ENCODE data around the gene PPARD. TPM values are rescaled to one million over a fixed set of nuclear protein-coding genes. Genes with fewer than 3 reads are reported as not detected.

Gene PPARD
- total and polyA plus RNA-seq, 2 experiments from 2014 or later = 15.9 to 21.7 TPM

DNA sequence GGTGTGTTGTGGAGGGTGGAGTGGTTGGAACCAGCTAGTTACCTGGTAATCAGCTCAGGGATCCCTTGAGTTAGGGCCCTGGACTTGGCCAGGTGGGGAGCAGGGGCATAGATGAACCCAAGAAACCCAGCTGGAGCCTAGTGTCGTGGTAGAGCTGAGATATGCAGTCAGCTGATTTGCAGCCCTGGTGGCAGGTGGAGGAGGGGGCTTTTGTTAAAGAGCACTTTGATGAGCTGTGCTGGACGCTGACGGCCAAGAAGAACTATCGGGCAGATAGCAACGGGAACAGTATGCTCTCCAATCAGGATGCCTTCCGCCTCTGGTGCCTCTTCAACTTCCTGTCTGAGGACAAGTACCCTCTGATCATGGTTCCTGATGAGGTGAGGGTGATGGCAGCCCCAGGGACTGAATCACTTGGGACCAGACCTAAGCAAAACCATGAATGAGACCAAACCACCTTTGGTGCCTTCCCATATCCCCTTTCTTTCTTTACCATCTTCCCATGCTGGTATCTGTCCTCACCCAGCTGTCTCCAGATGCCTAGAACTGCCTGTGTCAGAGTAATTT, 32.0 kb upstream of the PPARD start:
- no peaks in the 10 kb centered on the region for H3F3A ChIP-seq (ENCODE audit: insufficient read depth)
- H3K9ac ChIP-seq = no peak overlapping the region
- H3K79me2 ChIP-seq (ENCODE audit: insufficient read depth) = no peaks in the 10 kb centered on the region
- no peak overlapping the region for H3K4me2 ChIP-seq (ENCODE audit: unreplicated experiment)
- in situ Hi-C loops (cut with MboI) = loop anchor here (25.0 kb wide), 1 partner anchor 427 kb away; the partner anchor contains the start of gene ARMC12
- TF ChIP-seq EZH2phosphoT487 (IDR thresholded peaks at IDR 0.05; ENCODE audit: insufficient read depth, low read depth) (no peak), EZH2 (IDR thresholded peaks at IDR 0.05; ENCODE audit: insufficient read depth, poor library complexity, severe bottlenecking) (no peak)
- no peaks in the 10 kb centered on the region for H3K27me3 ChIP-seq (replicated peaks; ENCODE audit: insufficient read depth)
- H3K4me3 ChIP-seq = no peak overlapping the region
- no peaks in the 10 kb centered on the region for H3K9me2 ChIP-seq (ENCODE audit: insufficient read depth)
- H3K9me3 ChIP-seq (ENCODE audit: low read depth) = no peaks in the 10 kb centered on the region
- no peaks in the 10 kb centered on the region for H3K4me1 ChIP-seq (ENCODE audit: insufficient read depth)
- H3K27ac ChIP-seq = no peak overlapping the region
- no peaks in the 10 kb centered on the region for H4K20me1 ChIP-seq (ENCODE audit: insufficient read depth)
- H2AFZ ChIP-seq = no peak overlapping the region
- 89 to 92% methylated on average over 6 of the region's 6 CpGs for WGBS, 2 experiments (ENCODE audit: low coverage in 1 of 2, low lambda C conversion rate in 2 of 2, missing lambda C conversion rate in 2 of 2)
- no peaks in the 10 kb centered on the region for H3K36me3 ChIP-seq (ENCODE audit: low read depth)
- DNase-seq = no peak

DNA sequence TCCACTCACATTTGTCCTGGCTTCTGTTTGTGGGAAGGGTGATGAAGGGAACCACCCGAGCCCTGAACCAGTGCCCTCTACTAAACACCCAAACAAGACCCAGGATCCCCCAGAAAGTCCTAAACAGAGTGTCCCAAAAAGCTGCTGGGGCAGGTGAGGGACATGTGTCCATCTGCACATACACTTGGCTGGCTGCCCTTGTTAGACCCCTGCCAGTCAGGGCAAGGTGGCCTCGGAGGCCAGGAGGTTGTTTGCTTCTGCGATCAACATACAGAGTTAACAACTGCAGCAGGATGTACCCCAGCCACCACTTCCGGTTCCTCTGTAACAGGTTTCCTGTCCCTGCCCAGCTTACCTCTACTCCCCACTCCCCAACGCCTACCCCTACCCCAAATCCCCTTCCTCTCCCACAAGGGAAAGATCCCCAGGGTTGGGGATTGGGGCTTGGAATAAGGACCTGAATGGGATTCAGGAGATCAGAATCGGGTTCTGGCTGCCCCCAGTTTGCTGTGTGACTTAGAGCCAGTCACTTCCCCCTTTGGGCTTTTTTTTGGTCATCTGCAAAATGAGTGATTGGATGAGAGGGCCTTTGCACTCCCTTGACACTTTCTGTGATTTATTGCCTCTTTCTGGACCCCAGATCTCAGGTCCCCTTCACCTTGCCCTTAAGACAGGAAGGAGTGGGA, 30.8 kb upstream of the PPARD start:
- no peaks in the 10 kb centered on the region for H3K36me3 ChIP-seq (ENCODE audit: low read depth)
- in situ Hi-C loops (cut with MboI) = loop anchor here (25.0 kb wide), 1 partner anchor 426 kb away; the partner anchor contains the start of gene ARMC12

DNA sequence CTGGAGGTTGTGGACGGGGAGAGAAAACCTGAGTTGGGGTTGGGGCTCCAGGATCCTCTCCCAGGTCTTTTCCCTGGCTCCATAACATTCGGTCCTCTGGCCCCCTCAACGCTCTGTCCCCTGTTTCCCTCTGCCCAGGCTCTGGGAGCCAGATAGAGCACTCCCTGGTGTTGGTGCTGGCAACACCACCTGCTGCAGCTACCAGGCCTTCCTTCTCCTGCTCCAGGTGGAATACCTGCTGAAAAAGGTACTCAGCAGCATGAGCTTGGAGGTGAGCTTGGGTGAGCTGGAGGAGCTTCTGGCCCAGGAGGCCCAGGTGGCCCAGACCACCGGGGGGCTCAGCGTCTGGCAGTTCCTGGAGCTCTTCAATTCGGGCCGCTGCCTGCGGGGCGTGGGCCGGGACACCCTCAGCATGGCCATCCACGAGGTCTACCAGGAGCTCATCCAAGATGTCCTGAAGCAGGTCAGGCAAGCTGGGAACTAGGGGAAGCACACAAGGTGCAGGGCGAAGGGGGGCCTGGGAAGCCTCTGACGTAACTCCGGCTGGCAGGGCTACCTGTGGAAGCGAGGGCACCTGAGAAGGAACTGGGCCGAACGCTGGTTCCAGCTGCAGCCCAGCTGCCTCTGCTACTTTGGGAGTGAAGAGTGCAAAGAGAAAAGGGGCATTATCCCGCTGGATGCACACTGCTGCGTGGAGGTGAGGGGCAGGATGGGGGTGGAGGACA, 30.1 kb upstream of the PPARD start:
- TF ChIP-seq EZH2 (IDR thresholded peaks at IDR 0.05; ENCODE audit: insufficient read depth, poor library complexity, severe bottlenecking) = no peak
- no peak for TF ChIP-seq EZH2phosphoT487 (IDR thresholded peaks at IDR 0.05; ENCODE audit: insufficient read depth, low read depth)
- H3K79me2 ChIP-seq (ENCODE audit: insufficient read depth) = no peaks in the 10 kb centered on the region
- no peak overlapping the region for H3K9ac ChIP-seq
- H3K9me2 ChIP-seq (ENCODE audit: insufficient read depth) = no peaks in the 10 kb centered on the region
- no peaks in the 10 kb centered on the region for H3K36me3 ChIP-seq (ENCODE audit: low read depth)
- H3K4me3 ChIP-seq = no peak overlapping the region
- H3K27me3 ChIP-seq (replicated peaks; ENCODE audit: insufficient read depth) = no peaks in the 10 kb centered on the region; the same call in 1 of the 2 replicates
- no peak overlapping the region for H2AFZ ChIP-seq
- H3K9me3 ChIP-seq (ENCODE audit: low read depth) = no peaks in the 10 kb centered on the region
- no peak overlapping the region for H3K27ac ChIP-seq
- no peak overlapping the region for H3K4me2 ChIP-seq (ENCODE audit: unreplicated experiment)
- no peaks in the 10 kb centered on the region for H3F3A ChIP-seq (ENCODE audit: insufficient read depth)
- in situ Hi-C loops (cut with MboI) = loop anchor here (25.0 kb wide), 1 partner anchor 425 kb away; the partner anchor contains the start of gene ARMC12
- WGBS, 2 experiments (ENCODE audit: low coverage in 1 of 2, low lambda C conversion rate in 2 of 2, missing lambda C conversion rate in 2 of 2) = 79 to 82% methylated on average over 19 of the region's 19 CpGs
- H4K20me1 ChIP-seq (ENCODE audit: insufficient read depth) = no peaks in the 10 kb centered on the region
- DNase-seq = no peak
- H3K4me1 ChIP-seq (ENCODE audit: insufficient read depth) = no peaks in the 10 kb centered on the region

More for the DNA sequence above, 30.8 kb upstream of the PPARD start:
- Histone ChIP-seq H3F3A (ENCODE audit: insufficient read depth) (no peaks in the 10 kb centered on the region), H3K4me1 (ENCODE audit: insufficient read depth) (no peaks in the 10 kb centered on the region), H3K9ac (no peak overlapping the region), H3K9me3 (ENCODE audit: low read depth) (no peaks in the 10 kb centered on the region), H3K4me3 (no peak overlapping the region), H3K27me3 (replicated peaks; ENCODE audit: insufficient read depth) (no peaks in the 10 kb centered on the region; the same call in 1 of the 2 replicates), H3K79me2 (ENCODE audit: insufficient read depth) (no peaks in the 10 kb centered on the region), H3K4me2 (ENCODE audit: unreplicated experiment) (no peak overlapping the region), H4K20me1 (ENCODE audit: insufficient read depth) (no peaks in the 10 kb centered on the region), H3K27ac (no peak overlapping the region), H2AFZ (no peak overlapping the region), H3K9me2 (ENCODE audit: insufficient read depth) (no peaks in the 10 kb centered on the region)
- no peak for DNase-seq
- TF ChIP-seq EZH2phosphoT487 (IDR thresholded peaks at IDR 0.05; ENCODE audit: insufficient read depth, low read depth) (no peak), EZH2 (IDR thresholded peaks at IDR 0.05; ENCODE audit: insufficient read depth, poor library complexity, severe bottlenecking) (no peak)
- 76 to 81% methylated on average over 4 to 6 of the region's 6 CpGs for WGBS, 2 experiments (ENCODE audit: low coverage in 1 of 2, low lambda C conversion rate in 2 of 2, missing lambda C conversion rate in 2 of 2)

DNA sequence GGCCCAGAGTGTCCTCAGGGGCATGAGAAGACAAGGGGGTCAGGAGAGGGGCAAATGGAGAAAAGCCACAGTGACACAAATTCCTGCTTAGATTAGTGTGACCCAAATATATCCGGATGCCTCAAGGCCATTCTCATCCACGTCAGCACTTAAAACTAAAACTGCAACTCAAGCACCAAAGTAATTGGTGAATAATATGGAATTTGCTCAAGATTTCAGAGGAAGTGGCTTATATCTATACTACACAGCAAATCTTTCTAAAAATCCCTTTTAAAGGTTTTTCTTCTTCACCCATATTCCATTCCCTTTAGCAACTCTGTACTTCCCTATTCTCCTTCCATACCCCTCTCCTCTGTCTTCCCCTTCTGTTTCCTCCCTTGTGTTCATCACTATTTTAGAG, 29.6 kb upstream of the PPARD start:
- H3K79me2 ChIP-seq (ENCODE audit: insufficient read depth) = no peaks in the 10 kb centered on the region
- DNase-seq = no peak
- no peaks in the 10 kb centered on the region for H3K9me3 ChIP-seq (ENCODE audit: low read depth)
- H3K4me2 ChIP-seq (ENCODE audit: unreplicated experiment) = no peak overlapping the region
- H2AFZ ChIP-seq = no peak overlapping the region
- H3K4me1 ChIP-seq (ENCODE audit: insufficient read depth) = no peaks in the 10 kb centered on the region
- no peaks in the 10 kb centered on the region for H3F3A ChIP-seq (ENCODE audit: insufficient read depth)
- no peaks in the 10 kb centered on the region for H3K9me2 ChIP-seq (ENCODE audit: insufficient read depth)
- no peaks in the 10 kb centered on the region; the same call in 1 of the 2 replicates for H3K27me3 ChIP-seq (replicated peaks; ENCODE audit: insufficient read depth)
- 48 to 50% methylated on average over 2 of the region's 2 CpGs for WGBS, 2 experiments (ENCODE audit: low coverage in 1 of 2, low lambda C conversion rate in 2 of 2, missing lambda C conversion rate in 2 of 2)
- H4K20me1 ChIP-seq (ENCODE audit: insufficient read depth) = no peaks in the 10 kb centered on the region
- H3K4me3 ChIP-seq = no peak overlapping the region
- H3K9ac ChIP-seq = no peak overlapping the region
- no peaks in the 10 kb centered on the region for H3K36me3 ChIP-seq (ENCODE audit: low read depth)
- no peak for TF ChIP-seq EZH2phosphoT487 (IDR thresholded peaks at IDR 0.05; ENCODE audit: insufficient read depth, low read depth)
- TF ChIP-seq EZH2 (IDR thresholded peaks at IDR 0.05; ENCODE audit: insufficient read depth, poor library complexity, severe bottlenecking) = no peak
- H3K27ac ChIP-seq = no peak overlapping the region
- in situ Hi-C loops (cut with MboI) = loop anchor here (25.0 kb wide), 1 partner anchor 424 kb away; the partner anchor contains the start of gene ARMC12
